Spleen (tissue), 11 donors: ENCODE results near the gene CDS2. TPM values are rescaled to one million over a fixed set of nuclear protein-coding genes. Genes with fewer than 3 reads are reported as not detected.

Source experiments
- DNase-seq: peaks from one replicate; pipeline ENCODE4 v3.0.0-alpha.2; 2020
- H3K27ac ChIP-seq, 8 donors: fragments of 200-600 bp; sonication (generic) in 7 of 8; 1 replicate in 4 of 8; 2 replicates in 4 of 8; pipeline versions ENCODE4 v1.5.0 to v1.8.0; 2016 to 2021; ENCODE audit warnings: inconsistent platforms in 4 of 8, mild to moderate bottlenecking in 4 of 8, moderate library complexity in 1 of 8
- H3K27me3 ChIP-seq, 7 donors: fragments of 200-600 bp; sonication (generic) in 6 of 7; replicated peaks in 1 of 7; 1 replicate in 4 of 7; 2 replicates in 3 of 7; pipeline versions ENCODE4 v1.5.0 to v1.8.0; 2016 to 2021; ENCODE audit warnings: inconsistent platforms in 3 of 7, mild to moderate bottlenecking in 1 of 7
- H3K36me3 ChIP-seq, 6 donors: fragments of 200-600 bp; sonication (generic) in 5 of 6; 1 replicate in 4 of 6; 2 replicates in 2 of 6; pipeline versions ENCODE4 v1.5.0 to v1.8.0; 2016 to 2021; ENCODE audit warnings: inconsistent platforms in 2 of 6
- H3K4me1 ChIP-seq, 6 donors: fragments of 200-600 bp; sonication (generic) in 5 of 6; 1 replicate in 3 of 6; 2 replicates in 3 of 6; pipeline versions ENCODE4 v1.5.0 to v1.8.0; 2016 to 2021; ENCODE audit warnings: inconsistent platforms in 3 of 6
- H3K4me3 ChIP-seq, 8 donors: fragments of 200-600 bp; sonication (generic) in 7 of 8; 1 replicate in 4 of 8; 2 replicates in 4 of 8; pipeline versions ENCODE4 v1.5.0 to v1.8.0; 2016 to 2021; ENCODE audit warnings: inconsistent platforms in 4 of 8, mild to moderate bottlenecking in 4 of 8, moderate library complexity in 2 of 8
- H3K9me3 ChIP-seq, 8 donors: fragments of 200-600 bp; sonication (generic) in 7 of 8; 1 replicate in 4 of 8; 2 replicates in 4 of 8; pipeline versions ENCODE4 v1.5.0 to v1.8.0; 2016 to 2021; ENCODE audit warnings: inconsistent platforms in 4 of 8
- CTCF ChIP-seq, 11 experiments: fragments of 200-600 bp in 7 of 11; fragments of 450-650 bp in 4 of 11; sonication (generic) in 4 of 11; IDR thresholded peaks in 8 of 11; conservative IDR thresholded peaks in 3 of 11; 1 replicate in 7 of 11; 2 replicates in 4 of 11; pipeline versions ENCODE4 v1.4.0 to v1.8.0; 2016 to 2021; ENCODE audit warnings: antibody characterized with exemption in 11 of 11, inconsistent platforms in 4 of 11, mild to moderate bottlenecking in 1 of 11
- POLR2A ChIP-seq, 3 donors: fragments of 450-650 bp; IDR thresholded peaks; one replicate each; pipeline ENCODE4 v1.5.1; 2017; ENCODE audit warnings: antibody characterized with exemption in 3 of 3, mild to moderate bottlenecking in 1 of 3
- POLR2AphosphoS5 ChIP-seq, 3 donors: sonication (generic); formaldehyde crosslinking; IDR thresholded peaks; one replicate each; pipeline ENCODE4 v1.5.1; 2017; ENCODE audit warnings: antibody characterized with exemption in 3 of 3
- WGBS, 5 donors: extraction: QIAGEN DNeasy Blood & Tissue Kit in 3 of 5; methylation state at CpG; one replicate each; pipeline versions ENCODE4 v1.1.5 to v1.1.7; 2013 to 2018; 5-methylcytosine and 5-hydroxymethylcytosine counted together
- intact Hi-C: fragments of 100-400 bp; cut with DNase I; formaldehyde crosslinking; loops from one replicate; pipeline ENCODE4 v1.15.0; 2023; ENCODE audit warnings: low total_unique reads
- polyA plus RNA-seq, 3 donors: library from polyadenylated mRNA; stranded (reverse); fragments of 200-250 nt; gene quantifications; one replicate each; pipeline ENCODE4 v1.2.1, GENCODE V29; 2013
- total RNA-seq, 7 donors: library from RNA; depleted of rRNA in 3 of 7; stranded (reverse); fragments of >200 nt in 3 of 7; fragmentation: NEBNext Ultra II Directional in 4 of 7; extraction: Animal tissue kit (Norgen Biotek cat#: 25700) in 4 of 7; gene quantifications; one replicate each; pipeline versions ENCODE4 v1.1.0 to v1.2.1, GENCODE V29; 2016 to 2021
- donor health status: healthy with polysubstance abuse.
- donor health status: DM: no; HTN: no; CAD: no; lungs with moderate emphysema.
- donor health status: DM: no; HTN: no; CAD: no.
- donor health status: Bipolar disorder and iron deficiency.
- donor health status: healthy.
- donor health status: DM: no; HTN: no; CAD: no.
- donor health status: DM: yes; HTN: yes; CAD: no.

CDS2 gene
- total and polyA plus RNA-seq, 10 donors, result 6.9 to 61.8 (median 41.9) TPM

GRCh38 chr20:5135363-5136012 lies 8.7 kb downstream of the CDS2 start:
- TF ChIP-seq POLR2AphosphoS5 (IDR thresholded peaks at IDR 0.05) (no peak), CTCF (IDR thresholded peaks at IDR 0.05 in 8 of 11, conservative IDR thresholded peaks at IDR 0.05 in 3 of 11) (no peak), POLR2A (IDR thresholded peaks at IDR 0.05) (no peak)
- no peaks in the 10 kb centered on the region for H3K27me3 ChIP-seq
- WGBS, 5 donors, result 48 to 82% (median 75%) methylated on average over 4 of the region's 4 CpGs
- no peak overlapping the region for H3K4me3 ChIP-seq
- H3K9me3 ChIP-seq, result no peaks in the 10 kb centered on the region
- H3K27ac ChIP-seq, result peak overlapping the region in 3 of 8 donors; percentile 1 to 13 (median 5)
- H3K36me3 ChIP-seq, result peaks cover 0 to 42% (median 2%) of the 10 kb centered on the region in 6 donors
- intact Hi-C loops, result no loop called here
- no peak for DNase-seq
- H3K4me1 ChIP-seq, result peaks cover 0 to 68% (median 32%) of the 10 kb centered on the region in 6 donors

- Histone ChIP-seq H3K9me3 (no peaks in the 10 kb centered on the region), H3K36me3 (peaks cover 0 to 38% (median 2%) of the 10 kb centered on the region in 6 donors), H3K4me3 (no peak overlapping the region), H3K27me3 (no peaks in the 10 kb centered on the region), H3K4me1 (peaks cover 0 to 68% (median 34%) of the 10 kb centered on the region in 6 donors), H3K27ac (peak overlapping the region in 1 of 8 donors; percentile 5)
- intact Hi-C loops, result no loop called here
- TF ChIP-seq CTCF (IDR thresholded peaks at IDR 0.05 in 8 of 11, conservative IDR thresholded peaks at IDR 0.05 in 3 of 11), result no peak
- TF ChIP-seq POLR2AphosphoS5 (IDR thresholded peaks at IDR 0.05), result no peak
- no peak for TF ChIP-seq POLR2A (IDR thresholded peaks at IDR 0.05)
- DNase-seq, result no peak
- 71 to 82% (median 80%) methylated on average over 4 of the region's 4 CpGs for WGBS, 5 donors
Measured at GRCh38 chr20:5136096-5136495, 9.3 kb downstream of the CDS2 start.

GRCh38 chr20:5140195-5140594 lies 13.4 kb downstream of the CDS2 start:
- no peaks in the 10 kb centered on the region for H3K9me3 ChIP-seq
- DNase-seq, result no peak
- no peak overlapping the region for H3K4me3 ChIP-seq
- H3K4me1 ChIP-seq, result peaks cover 3 to 77% (median 48%) of the 10 kb centered on the region in 6 donors
- H3K36me3 ChIP-seq, result peaks cover 0 to 19% (median 0%) of the 10 kb centered on the region in 6 donors
- intact Hi-C loops, result no loop called here
- no peaks in the 10 kb centered on the region for H3K27me3 ChIP-seq
- H3K27ac ChIP-seq, result no peak overlapping the region
- TF ChIP-seq POLR2AphosphoS5 (IDR thresholded peaks at IDR 0.05) (no peak), CTCF (IDR thresholded peaks at IDR 0.05 in 8 of 11, conservative IDR thresholded peaks at IDR 0.05 in 3 of 11) (no peak), POLR2A (IDR thresholded peaks at IDR 0.05) (no peak)

GRCh38 chr20:5141615-5142014 lies 14.8 kb downstream of the CDS2 start:
- no peak for DNase-seq
- no peak overlapping the region for H3K27ac ChIP-seq
- H3K4me1 ChIP-seq, result peaks cover 13 to 77% (median 51%) of the 10 kb centered on the region in 6 donors
- intact Hi-C loops, result no loop called here
- no peak for TF ChIP-seq POLR2AphosphoS5 (IDR thresholded peaks at IDR 0.05)
- no peak for TF ChIP-seq POLR2A (IDR thresholded peaks at IDR 0.05)
- TF ChIP-seq CTCF (IDR thresholded peaks at IDR 0.05 in 8 of 11, conservative IDR thresholded peaks at IDR 0.05 in 3 of 11), result no peak
- H3K9me3 ChIP-seq, result no peaks in the 10 kb centered on the region
- H3K27me3 ChIP-seq, result no peaks in the 10 kb centered on the region
- peaks cover 0 to 10% (median 0%) of the 10 kb centered on the region in 6 donors for H3K36me3 ChIP-seq
- H3K4me3 ChIP-seq, result no peak overlapping the region
- WGBS, 5 donors, result 68 to 85% (median 81%) methylated on average over 2 of the region's 2 CpGs
